ENCODE measurements around the gene KLHL42. TPM values are rescaled to one million over a fixed set of nuclear protein-coding genes. Genes with fewer than 3 reads are reported as not detected.

The KLHL42 gene
- total and polyA plus RNA-seq, 2 of the 8 experiments (the other 6 are each of a cell fraction or from before 2014, with no cell fraction given), result 13.6 to 21.6 TPM

DNA sequence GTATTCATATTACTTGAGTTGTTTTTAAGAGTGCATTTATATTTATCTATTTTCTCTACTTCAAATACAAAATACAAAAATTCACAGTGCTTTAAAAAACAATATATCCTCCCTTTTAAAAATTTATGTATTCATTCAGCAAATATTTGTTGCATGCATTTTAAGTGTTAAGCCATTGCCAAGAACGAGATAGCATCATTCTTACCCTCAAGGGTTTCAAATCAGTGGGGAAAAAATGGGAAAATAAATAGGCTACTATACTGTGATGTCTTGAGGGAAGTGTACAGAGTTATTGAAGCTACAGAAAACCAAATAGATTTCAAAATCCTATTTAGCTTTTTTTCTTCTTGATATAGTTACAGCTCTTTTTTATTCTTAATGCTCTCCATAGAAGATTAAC is 46.2 kb upstream of the KLHL42 start:
- 88% methylated on average over 1 of the region's 1 CpG; no CpG with 5 or more reads in 1 of the 2 experiments for WGBS, 2 experiments (ENCODE audit: extremely low coverage in 1 of 2, insufficient coverage in 1 of 2, insufficient read length in 1 of 2, insufficient replicate concordance in 2 of 2, low coverage in 1 of 2, low lambda C conversion rate in 2 of 2, missing lambda C conversion rate in 1 of 2)
- no peak overlapping the region for H2BK120ac ChIP-seq (replicated peaks; ENCODE audit: low read depth, low read length)
- H3K23me2 ChIP-seq (ENCODE audit: low read depth, low read length), result no peaks in the 10 kb centered on the region
- H3K4ac ChIP-seq (replicated peaks; ENCODE audit: insufficient read length, low read depth, low read length), result no peak overlapping the region
- H4K91ac ChIP-seq (replicated peaks; ENCODE audit: insufficient read length, low read length), result no peak overlapping the region
- no peak overlapping the region for H4K5ac ChIP-seq (ENCODE audit: insufficient read length, low read depth, low read length)
- H3K79me2 ChIP-seq (ENCODE audit: control insufficient read depth in 1 of 2, insufficient read depth in 2 of 2, low read length in 2 of 2), result no peaks in the 10 kb centered on the region
- no peak overlapping the region for H3K4me2 ChIP-seq (ENCODE audit: insufficient read depth in 1 of 2, low read depth in 2 of 2, low read length in 2 of 2)
- H3K27ac ChIP-seq (ENCODE audit: low read depth, low read length), result no peak overlapping the region
- peaks cover 0 to 32% (median 2%) of the 10 kb centered on the region in 4 experiments; a peak in 4 of 8 replicates for H3K36me3 ChIP-seq (ENCODE audit: control insufficient read depth in 2 of 4, insufficient read depth in 4 of 4, low read length in 3 of 4)
- no peak overlapping the region for H3K56ac ChIP-seq (replicated peaks; ENCODE audit: insufficient read length, low read depth, low read length)
- no peaks in the 10 kb centered on the region for H3K9me3 ChIP-seq (ENCODE audit: insufficient read depth in 2 of 2, low read depth in 1 of 2, low read length in 1 of 2)
- no peak overlapping the region for H2BK5ac ChIP-seq (ENCODE audit: low read depth, low read length)
- no peak overlapping the region for H2BK15ac ChIP-seq (ENCODE audit: low read length)
- no peak overlapping the region for H3K23ac ChIP-seq (ENCODE audit: insufficient read length)
- no peak overlapping the region for H3K14ac ChIP-seq (ENCODE audit: insufficient read length)
- H3K18ac ChIP-seq (ENCODE audit: extremely low read depth, low read length), result no peak overlapping the region
- H2AFZ ChIP-seq (ENCODE audit: low read length), result no peak overlapping the region
- no peaks in the 10 kb centered on the region for H3K4me1 ChIP-seq (replicated peaks in 1 of 4; ENCODE audit: control insufficient read depth in 3 of 4, insufficient read depth in 4 of 4, low read length in 3 of 4)
- H2AK5ac ChIP-seq (ENCODE audit: low read depth, low read length), result no peak overlapping the region
- FAIRE-seq (no peak), DNase-seq (ENCODE audit: low read depth in 1 of 2, low spot score in 2 of 2) (no peak)
- no peaks in the 10 kb centered on the region for H3K79me1 ChIP-seq (ENCODE audit: low read depth, low read length)
- H3K9ac ChIP-seq (replicated peaks in 1 of 4; ENCODE audit: extremely low read depth in 1 of 4, low read depth in 3 of 4, low read length in 3 of 4), result no peak overlapping the region
- H4K20me1 ChIP-seq (replicated peaks in 1 of 2; ENCODE audit: control insufficient read depth in 1 of 2, insufficient read depth in 2 of 2, low read length in 2 of 2), result peaks cover 0 to 2% of the 10 kb centered on the region in 2 experiments
- no peak overlapping the region for H2BK20ac ChIP-seq (ENCODE audit: low read length)
- ChIA-PET POLR2A (ENCODE audit: partially characterized antibody) (no interaction called here), CTCF (ENCODE audit: partially characterized antibody) (interaction anchor here (0.6 to 2.9 kb wide), 22 partner anchors 8 to 1207 kb away, joined by 3 to 15 read pairs (median 4); no protein-coding TSS in a partner anchor)
- no peak overlapping the region for H3K4me3 ChIP-seq (ENCODE audit: extremely low read depth in 1 of 4, insufficient read depth in 2 of 4, low read depth in 3 of 4, low read length in 4 of 4)
- no peak overlapping the region for H2BK12ac ChIP-seq (ENCODE audit: low read depth, low read length)
- no peaks in the 10 kb centered on the region for H3K27me3 ChIP-seq (replicated peaks in 1 of 4; ENCODE audit: control insufficient read depth in 3 of 4, extremely low read depth in 1 of 4, insufficient read depth in 3 of 4, low read length in 3 of 4)
- H4K8ac ChIP-seq (ENCODE audit: extremely low read depth, insufficient read depth, low read length), result no peak overlapping the region
- TF ChIP-seq POU5F1 (IDR thresholded peaks at IDR 0.05; ENCODE audit: low read depth, low read length) (no peak), GABPA (IDR thresholded peaks at IDR 0.05; ENCODE audit: borderline replicate concordance, insufficient read depth, low read length) (no peak), CHD2 (IDR thresholded peaks at IDR 0.05; ENCODE audit: low read length) (no peak), TAF7 (optimal IDR thresholded peaks at IDR 0.05; ENCODE audit: borderline replicate concordance, low read depth, low read length) (no peak), CREB1 (IDR thresholded peaks at IDR 0.05) (no peak), RNF2 (IDR thresholded peaks at IDR 0.05; ENCODE audit: borderline replicate concordance, low read depth, low read length, missing control alignments, poor library complexity, severe bottlenecking) (no peak), SIX5 (IDR thresholded peaks at IDR 0.05; ENCODE audit: low read depth, low read length) (no peak), HDAC2 (IDR thresholded peaks at IDR 0.05; ENCODE audit: borderline replicate concordance in 1 of 2, low read depth in 2 of 2, low read length in 2 of 2) (no peak), CBX5 (IDR thresholded peaks at IDR 0.05; ENCODE audit: low read depth, low read length) (no peak), CBX8 (IDR thresholded peaks at IDR 0.05; ENCODE audit: borderline replicate concordance, low read depth, low read length) (no peak), CHD1 (IDR thresholded peaks at IDR 0.05; ENCODE audit: low read depth, low read length) (no peak), EP300 (IDR thresholded peaks at IDR 0.05; ENCODE audit: borderline replicate concordance in 1 of 2, low read depth in 2 of 2, low read length in 2 of 2) (no peak)
- TF ChIP-seq, protein P1, sequence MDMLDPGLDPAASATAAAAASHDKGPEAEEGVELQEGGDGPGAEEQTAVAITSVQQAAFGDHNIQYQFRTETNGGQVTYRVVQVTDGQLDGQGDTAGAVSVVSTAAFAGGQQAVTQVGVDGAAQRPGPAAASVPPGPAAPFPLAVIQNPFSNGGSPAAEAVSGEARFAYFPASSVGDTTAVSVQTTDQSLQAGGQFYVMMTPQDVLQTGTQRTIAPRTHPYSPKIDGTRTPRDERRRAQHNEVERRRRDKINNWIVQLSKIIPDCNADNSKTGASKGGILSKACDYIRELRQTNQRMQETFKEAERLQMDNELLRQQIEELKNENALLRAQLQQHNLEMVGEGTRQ (IDR thresholded peaks at IDR 0.05; ENCODE audit: low read length), result no peak

All from H1 (cell line).